Putamen (tissue), 1 donor: ENCODE data around the gene HBE1.
"Not testable (repeated sequence)": the region's sequence is repeated elsewhere in the genome, so short reads cannot be mapped to it uniquely, and the experiment has no call there.

ENCODE experiments used
- DNase-seq: peaks from one replicate; pipeline ENCODE4 v3.0.0-alpha.2; 2016; ENCODE audit warnings: low spot score

Gene HBE1

DNA sequence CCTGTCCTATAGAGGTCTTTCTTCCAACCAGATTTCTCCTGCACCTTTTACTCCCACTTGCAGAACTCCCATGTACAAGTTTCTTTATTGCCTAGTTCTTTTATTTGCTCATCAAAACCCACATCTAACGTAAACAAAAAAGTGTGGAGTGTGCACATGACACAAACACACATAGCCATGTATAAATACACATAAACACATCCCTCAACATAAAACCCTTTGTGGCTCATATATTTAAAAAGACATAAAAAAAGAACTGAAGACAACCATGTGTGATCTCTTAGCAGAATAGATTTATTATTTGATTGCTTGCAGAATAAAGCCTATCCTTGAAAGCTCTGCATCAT lies 16.9 kb downstream of the HBE1 start:
- no peak for DNase-seq

DNA sequence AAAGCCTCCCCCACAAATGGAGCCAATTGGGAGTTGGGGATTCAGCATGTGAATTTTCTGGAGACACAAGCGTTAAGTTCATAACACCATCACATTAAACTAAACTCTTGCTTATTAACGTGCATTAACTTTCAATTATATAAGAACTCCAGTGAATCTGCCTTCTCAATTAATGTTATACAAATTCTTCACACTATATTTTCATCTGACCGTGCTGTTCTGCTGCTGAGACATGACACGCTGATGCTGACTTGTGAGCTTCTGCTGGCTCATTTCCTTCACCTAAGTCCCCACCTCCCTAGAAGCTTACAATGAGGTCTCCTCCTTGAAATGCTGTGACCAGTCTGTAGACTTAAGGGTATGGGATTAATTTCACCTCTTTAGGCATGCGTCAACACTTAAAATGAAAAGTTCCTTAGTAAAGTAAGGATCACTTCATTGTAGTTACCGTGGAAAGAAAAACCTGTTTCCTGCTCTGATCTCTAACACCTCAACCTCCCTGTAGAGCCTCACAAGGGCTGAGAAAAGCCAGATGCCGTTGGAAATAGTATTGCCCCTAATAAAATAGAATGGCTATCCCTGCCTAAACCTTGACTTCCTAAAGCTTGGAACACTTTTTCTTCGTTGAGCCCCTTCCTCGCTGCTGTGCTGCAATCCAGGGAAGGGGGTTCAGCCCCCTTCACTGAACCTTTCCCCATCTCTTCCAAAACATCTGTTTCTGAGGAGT lies 17.4 kb downstream of the HBE1 start:
- DNase-seq = no peak

DNA sequence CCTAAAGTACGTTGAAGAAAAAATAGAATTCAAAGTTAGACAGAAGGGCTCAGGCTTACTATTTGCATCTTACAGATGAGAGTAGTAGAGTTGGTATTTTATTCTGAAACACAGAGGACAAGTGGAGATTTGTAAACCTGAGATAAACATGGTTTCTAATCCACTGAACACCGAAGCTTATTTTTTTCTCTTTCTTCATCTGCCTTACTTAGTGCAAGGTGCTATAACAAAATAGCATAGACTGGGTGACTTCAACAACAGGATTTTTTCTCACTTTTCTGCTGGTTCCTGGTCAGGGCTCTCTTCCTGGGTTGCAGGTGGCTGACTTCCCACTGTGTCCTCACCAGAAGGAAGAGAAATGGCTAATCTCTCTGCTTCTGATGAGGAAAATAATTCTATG lies 18.0 kb downstream of the HBE1 start:
- no peak for DNase-seq

DNA sequence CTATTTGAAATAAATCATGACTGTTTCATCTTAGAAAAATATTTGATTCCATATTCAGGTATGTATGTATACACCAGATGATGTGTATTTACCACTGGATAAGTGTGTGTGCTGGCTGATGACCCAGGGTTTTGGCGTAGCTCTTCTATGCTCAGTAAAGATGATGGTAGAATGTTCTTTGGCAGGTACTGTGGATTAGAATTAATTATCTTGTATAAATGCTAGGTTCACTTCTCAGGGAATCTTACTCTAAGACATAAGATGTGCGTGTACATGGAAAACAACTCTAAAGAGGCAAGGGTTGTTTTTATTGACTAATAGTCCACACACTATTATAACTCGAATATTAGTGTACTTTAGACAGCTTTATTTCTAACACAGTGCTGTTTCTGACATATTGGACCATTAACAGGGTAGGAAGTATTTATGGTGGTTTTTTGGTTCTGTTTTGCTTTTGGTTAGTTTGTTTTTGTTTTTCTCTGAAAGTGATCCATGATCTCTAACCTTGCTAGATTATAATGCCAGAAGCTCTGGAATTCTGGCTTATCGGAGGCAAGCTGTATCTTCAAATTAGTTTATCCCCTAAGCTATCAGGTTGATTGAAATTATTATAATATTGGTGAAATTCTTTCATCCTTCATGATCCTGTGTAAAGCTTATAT lies 19.1 kb downstream of the HBE1 start:
- no peak for DNase-seq

DNA sequence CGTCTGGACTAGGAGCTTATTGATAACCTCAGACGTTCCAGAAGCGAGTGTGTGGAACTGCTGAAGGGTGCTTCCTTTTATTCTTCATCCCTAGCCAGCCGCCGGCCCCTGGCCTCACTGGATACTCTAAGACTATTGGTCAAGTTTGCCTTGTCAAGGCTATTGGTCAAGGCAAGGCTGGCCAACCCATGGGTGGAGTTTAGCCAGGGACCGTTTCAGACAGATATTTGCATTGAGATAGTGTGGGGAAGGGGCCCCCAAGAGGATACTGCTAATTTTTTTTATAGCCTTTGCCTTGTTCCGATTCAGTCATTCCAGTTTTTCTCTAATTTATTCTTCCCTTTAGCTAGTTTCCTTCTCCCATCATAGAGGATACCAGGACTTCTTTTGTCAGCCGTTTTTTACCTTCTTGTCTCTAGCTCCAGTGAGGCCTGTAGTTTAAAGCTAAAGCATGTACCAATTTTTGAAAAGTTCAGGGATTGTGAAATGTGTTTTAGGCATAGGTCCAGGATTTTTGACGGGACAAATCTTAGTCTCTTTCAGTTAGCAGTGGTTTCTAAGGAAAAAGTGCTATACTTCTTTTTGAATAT lies 19.8 kb downstream of the HBE1 start, which contains the start of gene HBG1:
HBG1 (minus strand) TSS at position 51 of the 590 bp plus-strand sequence. CDS start 53 bp downstream, outside the sequence.
- DNase-seq = not testable (repeated sequence)

DNA sequence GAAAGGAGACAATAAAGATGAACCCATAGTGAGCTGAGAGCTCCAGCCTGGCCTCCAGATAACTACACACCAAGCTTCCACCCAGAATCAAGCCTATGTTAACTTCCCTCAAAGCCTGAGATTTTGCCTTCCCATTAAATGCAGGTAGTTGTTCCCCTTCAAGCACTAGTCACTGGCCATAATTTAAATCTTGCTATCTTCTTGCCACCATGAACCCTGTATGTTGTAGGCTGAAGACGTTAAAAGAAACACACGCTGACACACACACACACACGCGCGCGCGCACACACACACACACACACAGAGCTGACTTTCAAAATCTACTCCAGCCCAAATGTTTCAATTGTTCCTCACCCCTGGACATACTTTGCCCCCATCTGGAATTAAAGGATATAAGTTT lies 21.2 kb downstream of the HBE1 start:
- not testable (repeated sequence) for DNase-seq

DNA sequence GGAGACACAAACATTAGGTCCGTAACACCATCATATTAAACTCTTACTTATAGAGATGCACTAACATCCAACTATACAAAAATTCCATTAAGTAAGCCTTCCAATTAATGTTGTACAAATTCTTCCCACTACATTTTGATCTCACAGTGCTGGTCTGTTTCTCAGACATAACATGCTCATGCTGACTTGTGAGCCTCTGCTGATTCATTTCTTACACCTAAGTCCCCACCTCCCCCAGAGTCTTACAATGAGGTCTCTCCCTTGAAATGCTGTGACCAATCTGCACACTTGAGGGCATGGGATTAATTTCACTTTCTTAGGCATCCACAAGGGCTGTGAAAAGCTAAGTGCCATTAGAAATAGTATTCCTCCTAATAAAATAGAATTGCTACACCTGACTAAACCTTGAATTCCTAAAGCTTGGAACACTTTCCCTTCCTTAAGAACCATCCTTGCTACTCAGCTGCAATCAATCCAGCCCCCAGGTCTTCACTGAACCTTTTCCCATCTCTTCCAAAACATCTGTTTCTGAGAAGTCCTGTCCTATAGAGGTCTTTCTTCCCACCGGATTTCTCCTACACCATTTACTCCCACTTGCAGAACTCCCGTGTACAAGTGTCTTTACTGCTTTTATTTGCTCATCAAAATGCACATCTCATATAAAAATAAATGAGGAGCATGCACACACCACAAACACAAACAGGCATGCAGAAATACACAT lies 22.1 kb downstream of the HBE1 start:
- no peak for DNase-seq

DNA sequence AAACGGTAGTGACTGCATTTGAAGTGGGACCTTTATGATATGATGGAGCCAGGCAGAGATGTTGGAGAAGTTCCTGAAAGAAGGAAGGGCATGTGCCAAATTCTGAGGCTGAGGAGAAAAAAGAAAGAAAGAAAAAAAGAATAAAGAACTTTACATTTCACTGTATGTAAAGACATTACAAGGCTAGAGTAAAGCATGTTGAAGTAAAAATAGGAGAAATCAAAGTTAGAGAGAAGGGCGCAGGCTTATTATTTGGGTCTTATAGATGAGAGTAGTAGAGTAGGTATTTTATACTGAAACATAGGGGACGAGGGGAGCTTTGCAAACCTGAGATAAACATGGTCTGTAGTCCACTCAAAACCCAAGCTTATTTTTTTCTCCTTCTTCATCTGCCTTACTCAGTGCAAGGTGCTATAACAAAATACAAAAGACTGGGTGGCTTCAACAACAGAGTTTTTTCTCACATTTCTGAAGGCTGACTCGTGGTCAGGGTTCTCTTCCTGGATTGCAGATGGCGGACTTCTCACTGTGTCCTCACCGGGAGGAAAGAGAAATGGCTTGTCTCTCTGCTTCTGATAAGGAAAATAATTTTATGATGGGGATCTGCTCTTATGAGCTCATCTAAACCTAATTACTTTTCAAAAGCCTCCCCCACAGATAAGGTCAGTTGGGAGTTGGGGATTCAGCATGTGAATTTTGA lies 22.8 kb downstream of the HBE1 start:
- DNase-seq = no peak

DNA sequence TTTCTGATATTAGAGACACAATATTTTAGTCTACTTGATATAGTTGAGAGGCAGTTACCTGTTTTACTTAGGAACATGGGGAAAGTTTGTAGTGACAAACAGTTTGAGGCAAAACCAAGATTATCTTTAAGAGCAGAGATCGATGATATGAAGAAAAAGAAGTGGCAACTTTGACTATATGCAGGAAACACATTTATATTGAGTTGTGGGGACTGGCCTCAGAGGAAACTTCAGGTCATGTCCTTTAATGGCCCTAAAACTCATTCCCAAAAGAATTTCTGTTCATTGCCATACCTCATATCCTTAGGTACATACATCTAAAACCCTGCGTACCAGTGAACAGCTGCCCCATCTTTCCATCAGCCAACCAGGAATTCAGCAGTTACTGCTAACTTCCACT lies 24.6 kb downstream of the HBE1 start:
- DNase-seq = no peak

DNA sequence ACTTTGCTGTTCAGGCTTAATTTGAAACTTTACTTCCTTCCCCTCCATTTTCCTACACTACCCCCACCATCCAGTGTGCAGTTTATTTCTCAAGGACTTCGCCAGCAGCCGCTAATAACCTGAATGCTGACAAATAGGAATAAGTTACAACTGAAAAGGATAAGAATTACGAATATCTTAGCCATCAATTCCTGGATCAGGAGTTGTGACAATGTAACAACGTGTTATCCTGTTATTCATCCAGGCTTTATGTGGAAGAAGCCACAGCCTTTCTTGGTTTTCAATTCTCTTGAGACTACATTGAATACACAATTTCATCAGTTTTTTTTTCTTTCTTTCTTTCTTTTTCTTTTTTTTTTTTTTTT lies 25.9 kb downstream of the HBE1 start:
- DNase-seq = no peak

DNA sequence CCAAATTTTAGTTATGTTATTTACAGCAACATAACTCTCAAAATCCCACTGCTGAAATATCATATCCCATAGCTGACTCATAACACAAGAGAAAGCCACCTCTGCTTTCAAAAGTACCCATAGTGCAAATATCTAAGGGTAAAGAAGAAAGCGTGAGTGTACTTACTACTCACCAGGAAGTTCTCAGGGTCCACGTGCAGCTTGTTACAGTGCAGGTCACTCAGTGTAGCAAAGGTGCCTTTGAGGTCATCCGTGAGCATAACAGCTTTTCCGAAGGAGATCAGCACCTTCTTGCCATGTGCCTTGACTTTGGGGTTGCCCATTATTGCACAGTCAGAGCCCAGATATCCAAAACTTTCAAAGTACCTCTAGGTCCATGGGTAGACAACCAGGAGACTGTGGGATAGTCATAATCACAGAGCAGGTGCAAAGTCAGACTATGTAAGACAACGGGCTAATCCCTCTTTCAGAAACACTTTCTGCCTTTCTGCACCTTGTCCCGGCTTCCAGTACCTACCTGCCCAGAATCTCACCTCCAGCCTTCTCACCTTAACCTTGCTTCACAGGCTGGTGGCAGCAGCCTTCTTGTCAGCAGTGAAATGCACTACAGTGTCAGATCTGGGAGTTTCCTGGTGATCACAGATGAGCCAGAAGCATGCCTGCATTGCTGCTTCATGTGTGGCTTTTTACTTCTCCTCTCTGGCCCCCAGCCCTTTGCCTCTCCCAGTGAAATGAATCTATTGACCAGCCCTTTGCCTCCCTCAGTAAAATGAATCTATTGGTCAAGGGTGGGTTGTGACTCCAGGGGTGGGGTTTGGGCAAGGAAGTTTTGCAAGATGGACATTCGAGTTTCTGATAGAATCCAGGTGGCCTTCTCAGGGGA lies 26.6 kb downstream of the HBE1 start:
- DNase-seq = no peak

DNA sequence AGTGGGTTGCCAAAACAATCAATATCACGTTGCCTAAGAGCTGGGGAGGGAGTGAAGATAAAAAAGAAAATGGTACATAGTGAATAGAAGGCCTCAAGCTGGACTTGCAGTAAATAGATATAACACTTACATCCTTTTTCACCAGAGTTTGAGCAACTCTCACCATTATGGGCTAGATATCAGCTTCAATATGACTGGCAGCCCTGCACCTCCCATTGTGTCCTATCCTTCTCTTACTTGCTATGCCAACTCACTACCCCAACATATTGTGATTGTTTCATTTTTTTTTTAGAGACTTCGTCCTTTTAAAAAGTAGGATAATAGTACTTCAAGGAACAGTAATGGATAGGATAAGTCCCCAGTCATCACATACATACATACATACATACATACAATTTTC lies 27.5 kb downstream of the HBE1 start:
- no peak for DNase-seq

DNA sequence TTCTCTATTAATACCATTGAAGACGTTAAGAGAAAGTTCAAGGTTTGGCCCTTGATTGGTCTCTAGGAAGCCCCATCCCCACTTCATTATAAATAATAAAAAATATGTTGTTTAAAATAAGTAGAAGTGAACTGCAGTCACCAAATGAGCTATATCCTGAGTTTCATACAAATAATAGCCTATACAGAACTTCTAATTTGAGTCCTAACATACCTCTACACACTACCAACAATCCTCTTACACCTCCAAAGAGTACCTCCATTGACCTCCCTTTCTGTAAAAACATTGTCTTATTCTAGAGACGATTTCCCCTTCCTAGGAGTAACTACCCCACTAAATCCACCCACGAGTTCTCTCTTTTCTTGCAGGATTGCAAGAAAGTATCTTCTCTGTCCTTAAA lies 28.3 kb downstream of the HBE1 start:
- no peak for DNase-seq

DNA sequence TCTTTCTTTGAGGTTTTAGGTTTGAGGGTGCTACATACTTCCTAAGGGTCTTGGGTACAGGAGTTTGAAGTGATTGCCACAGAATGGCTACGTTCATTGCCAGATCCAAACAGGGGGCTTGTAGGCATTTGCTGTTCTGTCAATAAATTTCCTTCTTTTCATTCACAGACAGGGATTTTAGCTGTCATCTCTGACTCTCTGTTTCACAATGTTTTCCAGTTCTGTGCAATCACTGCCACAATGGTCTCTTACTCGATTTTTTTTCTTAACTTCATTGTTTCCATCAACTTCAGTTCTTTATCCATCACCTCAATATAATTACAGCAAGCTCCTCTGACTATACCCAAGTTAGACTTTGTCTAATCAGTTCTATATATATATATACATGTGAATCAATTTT lies 29.3 kb downstream of the HBE1 start:
- DNase-seq = no peak

DNA sequence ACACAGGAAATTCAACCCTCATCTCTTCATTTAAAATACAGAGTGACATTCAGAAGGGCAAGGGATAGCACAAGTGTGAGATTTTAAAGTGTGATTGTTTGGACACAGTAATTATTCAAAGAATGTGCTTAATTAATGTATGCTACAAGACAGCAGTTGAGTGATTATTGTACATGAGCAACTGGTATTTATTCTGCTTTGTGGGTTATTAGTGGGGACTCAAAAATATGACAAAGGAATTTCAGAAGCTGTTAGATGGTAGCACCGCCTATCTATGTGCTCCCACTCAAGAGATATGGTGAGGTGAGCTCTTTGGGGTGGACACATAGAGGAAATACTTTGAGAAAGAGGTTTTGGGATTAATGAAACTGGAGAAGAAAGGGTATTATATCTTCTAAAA lies 29.7 kb downstream of the HBE1 start:
- DNase-seq = no peak

DNA sequence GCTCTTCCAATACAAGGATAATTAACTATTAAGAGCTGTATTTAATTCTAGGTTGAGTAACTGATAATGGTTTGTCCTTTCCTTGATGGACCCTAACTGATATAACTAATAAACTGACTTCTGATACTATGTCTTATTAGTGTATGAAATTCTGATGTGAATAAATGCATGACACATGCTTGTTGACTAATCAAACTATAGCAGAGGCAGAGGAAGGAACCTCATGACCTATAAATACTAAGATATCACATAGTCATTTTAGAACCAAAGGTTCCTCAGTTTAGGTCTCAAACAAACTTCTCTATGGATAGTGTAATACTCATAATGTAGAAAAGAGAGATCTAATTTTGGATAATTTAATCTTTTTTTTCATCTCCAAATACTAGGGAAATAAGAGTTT lies 30.7 kb downstream of the HBE1 start:
- no peak for DNase-seq

DNA sequence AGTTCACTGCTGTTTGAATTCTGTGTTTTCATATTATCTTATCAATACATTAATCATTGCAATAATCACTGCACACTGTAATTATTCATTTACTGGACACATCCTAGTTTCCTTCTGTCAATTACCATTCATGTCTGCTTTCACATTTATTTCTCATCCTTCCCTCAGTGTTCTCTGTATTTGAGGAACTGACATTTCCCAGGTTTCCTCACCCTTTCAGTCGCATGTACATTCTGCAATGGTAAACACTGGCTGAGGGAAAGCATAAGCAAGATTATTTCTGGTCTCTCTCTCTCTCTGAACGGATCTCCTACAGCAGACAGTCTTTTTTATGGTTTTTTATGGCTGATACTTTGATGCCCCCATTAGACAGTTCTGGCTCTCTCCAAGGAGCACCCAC lies 31.3 kb downstream of the HBE1 start:
- DNase-seq = no peak

DNA sequence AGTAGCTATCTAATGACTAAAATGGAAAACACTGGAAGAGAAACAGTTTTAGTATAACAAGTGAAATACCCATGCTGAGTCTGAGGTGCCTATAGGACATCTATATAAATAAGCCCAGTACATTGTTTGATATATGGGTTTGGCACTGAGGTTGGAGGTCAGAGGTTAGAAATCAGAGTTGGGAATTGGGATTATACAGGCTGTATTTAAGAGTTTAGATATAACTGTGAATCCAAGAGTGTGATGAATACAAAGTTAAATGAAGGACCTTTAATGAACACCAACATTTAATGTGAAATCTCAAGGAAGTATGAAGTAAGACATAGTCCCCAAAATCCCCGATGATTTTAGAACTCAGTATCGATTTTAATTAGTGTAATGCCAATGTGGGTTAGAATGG lies 32.3 kb downstream of the HBE1 start:
- DNase-seq = no peak

DNA sequence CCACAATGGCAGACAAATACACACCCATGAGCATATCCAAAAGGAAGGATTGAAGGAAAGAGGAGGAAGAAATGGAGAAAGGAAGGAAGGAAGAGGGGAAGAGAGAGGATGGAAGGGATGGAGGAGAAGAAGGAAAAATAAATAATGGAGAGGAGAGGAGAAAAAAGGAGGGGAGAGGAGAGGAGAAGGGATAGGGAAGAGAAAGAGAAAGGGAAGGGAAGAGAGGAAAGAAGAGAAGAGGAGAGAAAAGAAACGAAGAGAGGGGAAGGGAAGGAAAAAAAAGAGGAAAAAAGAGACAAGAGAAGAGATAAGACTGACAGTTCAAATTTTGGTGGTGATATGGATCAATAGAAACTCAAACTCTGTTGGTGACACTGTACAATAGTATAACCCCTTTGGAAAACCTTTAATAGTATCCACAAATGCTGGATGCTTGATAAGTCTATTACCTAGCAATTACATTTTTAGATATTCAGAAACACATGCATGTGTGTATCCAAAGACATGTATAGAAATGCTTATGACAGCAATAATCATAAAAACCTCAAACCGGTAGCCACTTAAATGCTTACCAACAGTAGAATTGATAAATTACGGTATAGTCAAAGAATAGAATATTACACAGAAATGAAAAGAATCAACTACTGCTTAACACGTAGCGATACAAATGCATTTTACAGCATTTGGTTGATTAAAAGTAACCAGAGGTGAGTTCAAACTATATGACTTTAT lies 34.2 kb downstream of the HBE1 start:
- no peak for DNase-seq

DNA sequence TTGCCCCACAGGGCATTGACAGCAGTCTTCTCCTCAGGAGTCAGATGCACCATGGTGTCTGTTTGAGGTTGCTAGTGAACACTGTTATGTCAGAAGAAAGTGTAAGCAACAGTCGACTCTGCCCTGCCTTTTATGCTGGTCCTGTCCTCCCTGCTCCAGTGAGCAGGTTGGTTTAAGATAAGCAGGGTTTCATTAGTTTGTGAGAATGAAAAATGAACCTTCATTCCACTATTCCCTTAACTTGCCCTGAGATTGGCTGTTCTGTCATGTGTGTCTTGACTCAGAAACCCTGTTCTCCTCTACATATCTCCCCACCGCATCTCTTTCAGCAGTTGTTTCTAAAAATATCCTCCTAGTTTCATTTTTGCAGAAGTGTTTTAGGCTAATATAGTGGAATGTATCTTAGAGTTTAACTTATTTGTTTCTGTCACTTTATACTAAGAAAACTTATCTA lies 35.3 kb downstream of the HBE1 start, which contains the start of gene HBD:
HBD (minus strand) TSS at position 103 of the 454 bp plus-strand sequence; CDS start at position 53, 50 bp downstream.
- DNase-seq = no peak
